CD4-positive, alpha-beta T cell treated with Interleukin-4 for 1 hour (primary cell): ENCODE data around the gene CRTC1.

Source experiments
- DNase-seq, 2 donors: peaks; one replicate each; pipeline ENCODE4 v3.0.0-alpha.2; 2020 to 2022

The CRTC1 gene, protein sequence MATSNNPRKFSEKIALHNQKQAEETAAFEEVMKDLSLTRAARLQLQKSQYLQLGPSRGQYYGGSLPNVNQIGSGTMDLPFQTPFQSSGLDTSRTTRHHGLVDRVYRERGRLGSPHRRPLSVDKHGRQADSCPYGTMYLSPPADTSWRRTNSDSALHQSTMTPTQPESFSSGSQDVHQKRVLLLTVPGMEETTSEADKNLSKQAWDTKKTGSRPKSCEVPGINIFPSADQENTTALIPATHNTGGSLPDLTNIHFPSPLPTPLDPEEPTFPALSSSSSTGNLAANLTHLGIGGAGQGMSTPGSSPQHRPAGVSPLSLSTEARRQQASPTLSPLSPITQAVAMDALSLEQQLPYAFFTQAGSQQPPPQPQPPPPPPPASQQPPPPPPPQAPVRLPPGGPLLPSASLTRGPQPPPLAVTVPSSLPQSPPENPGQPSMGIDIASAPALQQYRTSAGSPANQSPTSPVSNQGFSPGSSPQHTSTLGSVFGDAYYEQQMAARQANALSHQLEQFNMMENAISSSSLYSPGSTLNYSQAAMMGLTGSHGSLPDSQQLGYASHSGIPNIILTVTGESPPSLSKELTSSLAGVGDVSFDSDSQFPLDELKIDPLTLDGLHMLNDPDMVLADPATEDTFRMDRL

DNA sequence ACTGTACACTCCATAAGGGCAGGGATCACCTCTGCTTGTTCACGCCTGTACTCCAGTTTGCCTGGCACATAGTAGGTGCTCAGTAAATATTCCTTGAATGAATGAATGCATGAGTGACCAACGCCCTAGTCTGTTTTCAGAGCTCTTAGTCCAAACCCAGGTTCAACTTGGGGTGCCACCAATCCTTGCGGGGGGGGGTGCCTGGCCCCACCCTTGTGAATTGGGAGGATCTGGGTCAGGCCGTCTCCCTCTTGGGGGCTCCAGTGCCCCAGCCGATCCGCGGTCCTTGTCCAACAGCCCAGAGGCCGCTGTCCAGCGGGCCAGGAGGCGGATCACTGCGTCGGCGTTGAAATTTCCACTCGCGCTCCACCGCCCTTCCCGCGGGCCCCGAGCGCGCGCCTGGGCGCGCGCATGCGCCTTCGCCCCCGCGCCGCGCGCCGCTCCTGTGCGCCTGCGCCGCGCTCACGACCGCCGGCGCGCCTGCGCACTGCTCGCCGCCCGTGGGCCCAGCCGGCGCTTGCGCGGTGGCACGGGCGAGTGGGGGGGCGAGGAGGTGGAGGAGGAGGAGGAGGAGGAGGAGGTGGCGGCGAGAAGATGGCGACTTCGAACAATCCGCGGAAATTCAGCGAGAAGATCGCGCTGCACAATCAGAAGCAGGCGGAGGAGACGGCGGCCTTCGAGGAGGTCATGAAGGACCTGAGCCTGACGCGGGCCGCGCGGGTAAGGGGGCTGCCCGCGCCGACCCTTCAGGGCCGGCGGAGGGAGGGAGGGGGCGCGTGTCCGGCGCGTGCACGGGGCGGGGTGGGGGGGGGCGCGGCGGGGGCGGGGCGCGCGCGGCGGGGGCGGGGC, at the start of gene CRTC1:
Gene CRTC1 (plus strand): TSS at position 572 of the 849 bp plus-strand sequence. CDS start 23 bp downstream, at position 595.
- DNase-seq = peak; percentile 93 to 94

DNA sequence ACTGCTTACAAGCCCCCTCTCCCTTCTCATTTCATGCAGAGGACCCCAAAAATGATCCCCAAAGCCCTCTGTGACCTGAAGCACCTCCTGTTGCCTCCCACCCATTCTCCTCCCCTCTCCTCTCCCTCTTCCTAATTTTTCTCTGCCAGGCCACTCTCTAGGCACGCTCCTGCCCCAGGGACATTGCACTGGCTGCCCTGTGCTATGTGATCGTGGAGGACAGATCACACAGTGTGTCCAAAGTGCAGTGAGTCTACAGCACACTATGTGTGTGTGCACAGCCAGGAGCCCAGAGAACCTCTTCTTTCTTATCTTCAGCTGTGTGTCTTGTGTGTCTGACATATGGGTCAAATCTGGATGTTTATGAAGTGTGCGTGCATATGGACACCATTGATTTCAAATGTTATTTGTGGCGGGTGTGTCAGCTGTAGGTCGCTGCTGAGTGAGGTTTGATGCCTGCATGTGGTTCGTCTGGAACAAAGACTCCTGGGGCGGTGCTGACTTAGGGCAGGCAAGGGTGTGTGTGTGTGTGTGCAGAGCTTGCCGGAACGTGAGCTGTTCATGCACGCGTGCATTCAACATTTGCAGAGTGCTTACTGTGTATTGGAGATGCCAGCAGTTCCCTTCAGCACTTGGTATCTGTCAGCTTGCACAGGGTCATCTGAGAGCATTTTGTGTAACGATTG, 48.7 kb upstream of the CRTC1 start:
- no peak for DNase-seq

DNA sequence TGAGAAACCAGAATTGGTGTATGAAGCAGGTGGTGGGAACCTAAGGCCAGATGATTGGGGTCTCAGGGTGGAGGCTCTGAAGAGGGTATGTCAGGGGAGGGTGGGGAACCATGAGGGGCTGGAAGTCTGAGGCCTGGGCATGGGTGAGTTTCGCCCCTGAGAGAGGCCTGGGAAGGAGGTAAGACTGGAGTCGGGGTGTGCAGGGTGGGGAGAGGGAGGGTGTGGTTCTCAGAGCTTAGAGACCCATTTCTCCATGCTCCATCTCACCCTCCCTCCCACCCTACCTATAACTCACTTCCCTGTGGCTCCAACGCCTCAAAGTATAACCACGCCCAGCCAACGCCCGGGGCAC, 47.7 kb upstream of the CRTC1 start:
- DNase-seq = no peak

DNA sequence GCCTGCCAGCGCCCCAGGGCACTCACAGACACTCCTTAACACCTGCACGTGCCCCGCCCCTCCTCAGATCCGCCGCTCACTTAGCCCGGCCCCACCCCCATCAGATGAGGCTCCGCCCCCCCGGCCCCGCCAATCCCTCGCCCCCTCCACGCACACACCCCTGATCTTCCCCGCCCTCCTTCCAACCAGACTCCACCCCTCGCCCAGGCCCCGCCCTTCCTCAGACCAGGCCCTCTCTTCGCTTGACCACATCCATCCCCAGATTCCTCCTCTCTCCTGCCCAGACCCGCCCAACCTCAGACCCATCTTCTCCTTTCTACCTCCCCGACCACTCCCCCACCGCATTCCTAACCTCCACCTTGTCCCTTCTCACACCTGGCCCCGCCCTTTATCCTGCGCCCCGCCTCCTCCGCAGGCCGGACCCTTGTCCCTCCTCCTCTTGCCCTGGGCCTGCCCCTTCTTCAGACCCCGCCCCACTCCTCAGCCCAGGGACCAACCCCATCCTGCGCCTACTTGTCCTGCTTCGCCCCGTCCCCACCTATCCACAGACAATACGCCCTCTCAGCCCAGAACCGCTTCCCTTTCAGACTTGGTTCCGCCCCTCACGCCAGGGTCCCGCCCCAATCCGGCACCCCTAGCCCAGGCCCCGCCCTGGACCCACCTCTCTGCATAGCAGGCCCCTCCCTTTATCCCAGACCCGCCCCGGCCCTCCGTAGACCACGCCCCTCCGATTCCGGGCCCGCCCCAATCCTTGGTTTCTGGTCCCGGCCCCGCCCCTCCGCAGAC, 47.1 kb upstream of the CRTC1 start:
- peak; percentile 98 for DNase-seq

DNA sequence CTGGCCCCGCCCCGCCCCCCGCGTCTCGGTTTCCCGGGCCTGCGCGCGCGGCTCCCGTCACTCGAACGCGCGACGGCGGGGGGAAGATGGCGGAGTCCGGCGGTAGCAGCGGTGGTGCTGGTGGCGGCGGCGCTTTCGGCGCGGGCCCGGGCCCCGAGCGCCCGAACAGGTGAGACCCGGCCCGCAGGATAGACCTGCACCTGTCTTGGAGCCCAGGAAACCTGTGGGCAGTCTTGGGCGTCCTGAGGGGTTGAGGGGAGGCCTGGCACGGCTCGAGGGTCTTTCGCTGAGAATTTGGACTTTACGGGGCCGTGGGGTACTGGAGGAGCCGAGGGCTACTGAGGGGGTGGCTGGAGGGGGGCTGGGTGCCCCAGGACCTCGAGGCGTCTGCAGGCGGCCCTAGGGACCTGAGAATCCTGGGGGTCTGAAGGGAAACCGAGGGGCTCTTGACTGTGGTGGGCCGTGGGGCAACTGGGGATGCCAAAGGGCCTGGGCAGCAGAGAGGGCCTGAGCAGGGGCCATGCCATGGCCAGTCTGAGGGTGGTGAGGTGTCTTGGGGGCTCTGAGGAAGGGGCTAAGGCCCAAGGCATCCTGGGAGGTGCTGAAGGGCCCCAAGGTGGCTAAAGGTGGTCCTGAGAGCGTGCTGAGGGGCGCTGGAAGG, 46.4 kb upstream of the CRTC1 start, which contains the start of gene KLHL26:
Gene KLHL26 (plus strand): TSS at position 60 of the 661 bp plus-strand sequence. CDS start 27 bp downstream, at position 87.
- DNase-seq = no peak

DNA sequence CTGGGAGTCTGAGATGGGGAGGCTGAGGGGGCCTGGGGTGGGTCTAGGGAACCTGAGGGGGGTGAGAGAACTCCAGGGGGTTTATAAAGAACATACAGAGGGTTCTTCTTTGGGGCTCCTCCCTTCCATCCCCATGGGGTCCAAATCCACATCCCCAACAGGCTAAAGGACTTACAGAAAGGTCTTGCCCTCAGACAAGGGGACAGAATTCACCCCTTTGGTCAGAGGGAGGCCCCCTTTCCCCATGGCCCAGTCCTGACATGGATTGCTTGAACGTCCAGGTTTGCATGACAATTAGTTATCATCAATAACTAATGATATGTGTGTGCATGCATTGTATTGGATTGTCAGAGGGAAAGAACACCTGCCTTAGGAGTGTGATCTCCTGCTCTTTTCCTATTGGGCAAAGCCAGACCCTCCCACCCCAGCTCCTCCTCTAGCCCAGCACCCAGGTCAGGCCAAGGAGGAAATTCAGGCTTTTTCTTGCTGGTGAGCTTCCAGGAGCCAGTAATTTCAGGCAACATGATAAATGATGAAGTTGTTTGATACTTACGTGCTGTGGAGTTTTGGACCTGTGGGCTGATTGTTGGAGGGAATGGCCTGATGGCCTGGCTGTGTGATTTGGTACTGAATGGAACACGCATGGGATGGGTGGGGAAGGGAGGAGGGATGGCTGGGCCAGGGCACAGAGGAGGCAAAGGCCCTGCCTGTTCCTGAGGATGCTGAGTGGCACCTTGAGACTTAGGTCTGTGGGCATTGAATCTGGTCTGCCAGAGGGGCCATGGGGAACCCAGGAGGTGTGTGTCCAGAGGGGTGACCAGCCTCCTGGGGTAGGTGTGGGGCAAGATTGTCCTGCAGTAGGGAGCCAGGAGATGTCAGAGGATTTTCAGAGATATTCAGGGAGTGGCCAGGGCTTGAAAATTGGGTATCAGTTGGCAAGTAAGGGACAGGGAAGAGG, 45.5 kb upstream of the CRTC1 start:
- DNase-seq = peak in 1 of 2 donors; percentile 17

DNA sequence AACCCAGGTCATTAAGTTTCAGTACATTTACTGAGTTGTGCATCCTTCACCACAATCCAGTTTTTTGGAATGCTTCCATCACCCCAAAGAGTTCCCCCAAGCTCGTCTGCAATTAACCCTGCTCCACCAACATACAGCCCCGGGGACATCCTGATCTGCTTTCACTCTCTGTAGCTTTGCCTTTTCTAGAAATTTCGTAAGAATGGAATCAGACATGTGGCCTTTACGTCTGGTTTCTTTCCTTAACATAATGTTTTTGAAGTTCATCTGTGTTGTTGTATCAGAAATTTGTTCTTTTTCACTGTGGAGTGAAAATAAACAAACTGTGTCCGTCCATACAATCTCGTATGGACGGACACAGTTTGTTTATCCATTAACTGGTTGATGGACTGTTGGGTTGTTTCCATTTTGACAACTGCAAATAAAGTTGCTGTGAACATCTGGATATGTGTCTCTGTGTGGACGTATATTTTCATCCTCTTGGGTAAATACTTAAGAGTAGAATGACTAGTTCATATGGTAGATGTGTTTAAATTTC, 43.7 kb upstream of the CRTC1 start:
- no peak for DNase-seq

DNA sequence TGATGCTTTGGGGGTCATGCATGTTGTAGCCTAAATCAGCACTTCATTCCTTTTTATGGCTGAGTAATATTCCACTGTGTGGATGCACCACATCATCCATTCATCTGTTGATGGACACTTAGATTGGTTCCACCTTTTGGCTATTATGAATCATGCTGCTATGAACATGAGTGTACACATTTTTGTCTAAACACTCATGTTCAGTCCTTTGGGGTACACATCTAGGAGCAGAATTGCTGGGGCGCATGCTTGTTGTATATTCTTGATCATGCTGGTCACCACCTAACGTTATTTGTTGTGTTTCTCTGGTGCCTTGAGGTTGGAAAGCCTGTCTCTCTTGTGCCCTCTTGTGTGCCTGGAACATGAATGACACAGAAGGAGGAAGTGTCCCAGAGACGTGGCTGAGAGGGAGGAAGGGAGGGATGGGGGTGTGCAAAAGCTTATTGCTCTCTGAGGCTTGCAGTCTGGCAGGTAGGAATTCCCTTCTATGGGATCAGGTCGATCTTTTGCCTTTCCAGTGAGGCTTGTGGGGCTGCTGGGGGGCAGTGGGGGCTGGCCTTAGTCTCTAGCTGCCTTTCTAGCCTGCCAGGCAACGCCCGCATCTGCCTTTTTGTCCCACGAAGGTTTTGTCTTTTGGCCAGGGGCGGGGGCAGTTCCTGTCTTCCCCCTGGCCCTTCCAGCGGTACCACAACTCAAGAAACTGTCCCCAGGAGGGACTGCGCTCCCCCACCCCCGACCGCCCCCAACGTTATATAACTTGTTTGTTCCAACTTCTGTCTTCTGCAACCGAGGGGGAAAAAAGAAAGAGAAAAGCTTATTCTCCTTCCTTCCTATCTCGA, 39.1 kb upstream of the CRTC1 start:
- DNase-seq = peak in 1 of 2 donors; percentile 38

DNA sequence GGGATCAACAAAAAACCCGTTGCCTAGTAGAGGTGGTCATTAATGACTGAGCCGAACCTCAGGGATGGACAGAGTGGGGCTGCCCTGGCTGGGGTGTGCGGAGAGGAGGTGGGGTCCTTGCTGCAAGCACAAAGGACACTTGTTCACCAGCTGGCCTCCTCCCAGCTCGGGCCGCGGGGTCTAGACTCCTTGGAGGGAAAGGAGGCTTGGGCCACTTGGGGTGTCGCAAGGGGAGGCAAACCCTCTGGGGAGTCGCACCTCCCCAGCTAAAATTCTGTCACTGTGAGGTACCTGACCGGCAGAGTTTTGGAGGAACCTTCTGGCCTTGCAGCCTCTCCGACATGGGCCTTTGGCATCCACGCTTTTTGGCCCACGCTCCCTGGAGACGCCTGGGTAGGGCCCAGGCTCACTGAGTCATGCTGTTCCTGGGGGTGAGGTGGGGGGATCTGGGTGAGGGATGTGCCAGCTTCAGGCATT, 38.4 kb upstream of the CRTC1 start:
- DNase-seq = no peak

DNA sequence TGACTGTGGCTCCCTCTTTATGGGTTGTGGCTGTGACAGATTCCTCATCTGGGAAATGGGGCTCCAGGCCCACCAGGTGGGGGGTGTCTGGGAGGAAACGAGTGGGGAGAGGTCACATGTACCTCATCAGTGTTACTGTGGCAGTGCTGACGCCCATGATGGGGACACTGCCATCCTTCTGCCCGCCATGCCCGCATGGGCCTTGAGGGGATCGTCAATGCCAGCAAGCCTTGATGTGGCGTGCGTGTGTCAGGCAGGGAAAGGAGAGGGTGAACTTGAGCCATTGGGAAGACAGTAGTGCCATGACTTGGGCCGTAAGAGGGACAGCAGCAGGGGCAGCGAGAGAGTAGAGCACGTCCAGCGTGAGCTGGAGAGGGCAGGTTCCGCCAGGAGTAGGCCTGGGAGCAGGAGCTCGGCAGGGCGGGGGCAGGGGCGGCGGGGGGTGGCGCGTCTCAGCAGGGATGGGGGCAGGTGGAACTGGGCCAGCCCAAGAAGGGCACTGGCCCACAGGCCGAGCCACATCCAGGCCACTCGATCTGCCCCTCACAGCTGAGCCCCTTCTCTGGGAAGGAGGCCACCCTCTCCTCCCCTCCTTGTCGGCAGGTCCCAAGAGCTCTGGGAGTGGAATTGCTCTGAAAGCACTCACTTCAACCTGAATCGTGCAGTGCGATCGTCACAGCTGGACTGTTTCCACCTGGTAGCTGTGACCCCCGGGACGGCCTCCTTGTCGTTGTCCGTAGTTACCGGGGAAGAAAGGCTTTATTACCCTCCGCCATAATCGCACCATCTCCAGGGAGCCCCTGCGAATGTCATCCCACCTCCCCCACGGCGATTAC, 36.7 kb upstream of the CRTC1 start:
- DNase-seq = no peak

DNA sequence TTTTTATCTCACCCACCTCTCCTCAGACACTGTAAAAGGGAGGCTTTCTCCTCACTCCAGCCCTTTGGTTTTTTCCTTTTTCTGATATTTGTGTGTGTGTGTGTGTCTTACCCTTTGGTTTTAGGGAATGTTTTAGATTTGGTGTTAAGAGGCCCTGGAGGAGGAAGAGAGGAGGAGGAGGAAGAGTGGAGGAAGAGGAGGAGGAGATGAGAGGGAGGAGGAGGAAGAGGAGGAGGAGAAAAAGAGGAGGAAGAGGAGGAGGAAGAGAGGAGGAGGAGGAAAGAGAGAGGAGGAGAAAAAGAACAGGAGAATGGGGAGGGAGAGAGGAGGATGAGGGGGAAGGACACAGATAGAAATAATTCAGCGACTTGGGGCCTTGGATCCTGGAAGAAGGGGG, 36.1 kb upstream of the CRTC1 start:
- no peak for DNase-seq

DNA sequence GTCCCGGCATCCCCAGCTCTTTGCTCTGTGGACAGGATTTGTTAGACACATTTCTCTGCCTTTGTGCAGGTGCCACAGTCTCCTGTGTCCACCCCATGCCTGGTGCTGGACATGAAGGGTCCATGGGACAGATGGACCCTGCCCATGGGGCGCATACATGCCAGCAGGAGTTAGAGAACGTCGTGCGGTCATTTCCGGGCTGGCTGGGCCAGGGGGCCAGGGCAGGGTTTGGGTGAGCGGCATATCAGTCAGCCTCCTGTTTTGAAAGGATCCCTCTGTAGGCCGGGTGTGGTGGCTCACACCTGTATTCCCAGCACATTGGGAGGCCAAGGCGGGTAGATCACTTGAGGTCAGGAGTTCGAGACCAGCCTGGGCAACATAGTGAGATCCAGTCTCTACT, 35.7 kb upstream of the CRTC1 start:
- no peak for DNase-seq

DNA sequence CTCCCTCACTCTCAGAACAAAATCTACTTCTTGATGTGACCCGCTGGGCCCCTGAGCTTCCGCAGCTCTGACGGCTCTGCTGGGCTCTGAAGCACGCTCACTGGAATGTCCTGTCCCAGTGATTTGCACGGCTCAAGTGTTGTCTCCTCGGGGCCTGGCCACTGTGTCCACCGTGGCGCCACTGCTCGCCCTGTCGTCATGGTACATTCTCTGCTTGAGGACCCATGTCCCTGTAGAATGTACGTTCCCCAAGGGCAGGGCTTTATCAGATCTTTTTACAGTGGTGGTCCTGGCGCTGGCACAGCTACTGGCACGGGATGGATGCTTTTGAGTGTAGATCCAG, 34.5 kb upstream of the CRTC1 start:
- DNase-seq = no peak

DNA sequence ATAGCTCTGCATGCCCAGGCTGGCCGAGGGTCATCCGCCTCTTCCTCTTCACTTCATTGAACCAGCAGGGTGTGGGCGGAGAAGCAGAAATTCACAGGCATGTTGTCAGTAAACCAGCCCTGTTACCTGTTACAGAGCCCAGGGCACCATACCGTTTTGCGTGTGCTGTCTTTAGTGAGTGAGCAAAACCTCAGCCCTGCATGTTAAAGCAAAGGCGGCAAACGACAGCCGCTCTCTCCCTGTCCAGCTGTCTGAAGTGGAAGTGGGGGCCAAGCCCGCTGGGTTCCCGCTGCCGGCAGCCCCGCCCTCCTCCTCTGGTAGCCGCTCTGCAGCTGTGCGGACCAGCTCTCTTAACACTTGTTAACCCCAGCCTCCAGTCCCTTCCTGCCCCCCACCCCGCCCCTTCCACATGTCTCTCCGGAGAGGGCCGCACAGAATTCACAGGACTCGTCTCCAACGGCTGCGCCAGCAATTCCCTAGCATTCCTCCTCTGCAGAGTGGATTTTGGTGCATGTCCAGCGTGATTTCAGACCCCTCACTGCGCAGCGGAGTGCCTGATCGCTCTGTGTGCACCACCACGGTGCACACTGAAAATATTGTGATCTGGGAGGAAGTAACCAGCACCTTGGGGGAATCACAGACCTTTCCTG, 34.0 kb upstream of the CRTC1 start:
- DNase-seq = no peak

DNA sequence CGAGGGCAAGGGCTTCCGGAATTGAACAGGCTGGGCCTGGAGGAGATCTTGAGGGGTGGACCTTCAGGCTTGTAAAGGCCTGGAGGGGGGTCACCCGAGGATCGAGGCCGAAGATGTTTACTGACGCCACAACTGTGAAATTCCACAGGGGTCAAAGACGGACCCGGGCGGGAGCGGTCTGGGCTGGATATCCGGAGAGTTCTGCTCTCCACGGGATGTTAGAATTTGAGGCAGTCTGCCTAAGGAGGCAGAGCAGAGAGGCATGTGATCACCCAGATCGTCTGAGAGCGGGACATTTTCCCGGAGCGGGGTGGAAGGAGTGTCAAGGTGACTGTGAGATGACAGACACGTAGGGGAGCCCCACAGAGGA, 33.5 kb upstream of the CRTC1 start:
- DNase-seq = no peak

DNA sequence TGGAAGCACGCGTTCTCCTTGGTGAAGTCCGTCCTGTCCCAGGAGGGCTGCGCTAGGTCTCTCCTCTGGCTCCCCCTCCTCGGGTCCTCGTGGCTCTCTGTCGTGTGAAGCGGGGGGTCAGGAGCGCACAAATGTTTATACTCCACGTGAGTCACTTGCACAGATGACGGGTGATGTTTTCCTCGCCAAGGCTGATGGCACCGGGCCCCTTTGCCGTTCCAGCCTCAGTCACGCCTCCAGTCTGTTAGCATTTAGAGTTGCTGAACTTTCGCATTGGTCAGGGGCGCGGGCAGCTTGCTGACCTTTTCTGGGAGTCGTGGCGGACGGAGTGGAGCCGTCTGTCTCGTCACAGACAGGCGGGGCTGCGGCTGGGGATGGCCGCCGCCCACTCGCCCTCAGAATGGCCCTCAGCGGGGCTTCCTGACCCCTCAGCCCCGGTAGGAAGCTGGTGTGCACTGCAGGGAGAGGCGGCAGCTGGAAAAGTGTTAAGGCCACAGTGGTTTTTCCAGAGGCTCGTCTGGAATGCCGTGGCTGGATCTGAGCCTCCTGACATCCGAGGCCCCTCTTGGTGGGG, 32.9 kb upstream of the CRTC1 start:
- DNase-seq = no peak

DNA sequence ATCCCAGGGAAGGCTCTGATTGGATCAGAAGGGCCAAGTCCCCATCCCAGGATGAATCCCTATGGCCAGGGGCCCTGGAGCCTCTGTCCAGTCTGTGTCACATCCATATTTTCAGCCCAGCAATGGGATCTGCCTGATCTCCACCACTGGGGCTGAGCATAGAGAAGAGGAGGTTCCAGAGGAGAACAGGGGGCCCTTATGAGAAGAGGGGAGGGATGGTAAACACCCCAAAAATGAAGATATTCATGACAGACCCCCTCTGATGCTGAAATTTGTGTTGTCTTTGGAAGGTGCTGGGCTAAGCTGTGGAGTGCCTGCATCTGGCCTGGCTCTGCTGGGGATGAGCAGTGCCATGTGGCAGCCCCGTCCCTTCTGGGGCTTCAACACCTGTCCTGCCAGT, 32.2 kb upstream of the CRTC1 start:
- no peak for DNase-seq
